Glutamatergic neuron (in vitro differentiated cells): ENCODE results near the gene GPR152. TPM values are rescaled to one million over a fixed set of nuclear protein-coding genes. Genes with fewer than 3 reads are reported as not detected.

Source experiments
- DNase-seq: peaks from one replicate; pipeline ENCODE4 v3.0.0; 2022
- H3K27ac Mint-ChIP-seq: one replicate; pipeline ENCODE4 v1.8.0; 2020; ENCODE audit warnings: mild to moderate bottlenecking, mixed read lengths, inconsistent platforms; ENCODE audit not compliant: unreplicated experiment
- H3K27me3 Mint-ChIP-seq: one replicate; pipeline ENCODE4 v1.8.0; 2020; ENCODE audit warnings: mild to moderate bottlenecking, moderate library complexity, mixed read lengths, inconsistent platforms; ENCODE audit not compliant: unreplicated experiment
- H3K36me3 Mint-ChIP-seq: one replicate; pipeline ENCODE4 v1.8.0; 2020; ENCODE audit warnings: mild to moderate bottlenecking, mixed read lengths, inconsistent platforms; ENCODE audit not compliant: unreplicated experiment
- H3K4me1 Mint-ChIP-seq: one replicate; pipeline ENCODE4 v1.8.0; 2020; ENCODE audit warnings: mild to moderate bottlenecking, low read depth, mixed read lengths, inconsistent platforms; ENCODE audit not compliant: unreplicated experiment
- H3K4me3 Mint-ChIP-seq: one replicate; pipeline ENCODE4 v1.8.0; 2020; ENCODE audit warnings: mild to moderate bottlenecking, mixed read lengths, inconsistent platforms; ENCODE audit not compliant: unreplicated experiment
- H3K9me3 Mint-ChIP-seq: one replicate; pipeline ENCODE4 v1.8.0; 2020; ENCODE audit warnings: mild to moderate bottlenecking, moderate library complexity, mixed read lengths, inconsistent platforms; ENCODE audit not compliant: unreplicated experiment
- CTCF ChIP-seq: fragments of 200-600 bp; sonication (generic); IDR thresholded peaks from one replicate; pipeline ENCODE4 v1.5.0; 2021; ENCODE audit not compliant: partially characterized antibody, unreplicated experiment
- total RNA-seq: library from RNA; stranded (reverse); fragmentation: NEBNext Ultra II Directional; extraction: Animal tissue kit (Norgen Biotek cat#: 25700); gene quantifications from one replicate; pipeline ENCODE4 v1.2.1, GENCODE V29; 2021; ENCODE audit not compliant: unreplicated experiment

Gene GPR152
- total RNA-seq, 1 donor from 2014 or later, result not detected

- H3K36me3 Mint-ChIP-seq, result no peaks in the 10 kb centered on the region
Measured at GRCh38 chr11:67492069-67492727, 39.7 kb upstream of the GPR152 start.

GRCh38 chr11:67491276-67492068 is 38.9 kb upstream of the GPR152 start:
- H3K9me3 Mint-ChIP-seq, result no peaks in the 10 kb centered on the region

More at GRCh38 chr11:67492069-67492727, 39.7 kb upstream of the GPR152 start:
- Mint-ChIP-seq H3K4me3 (no peak overlapping the region), H3K27ac (no peak overlapping the region), H3K9me3 (no peaks in the 10 kb centered on the region), H3K4me1 (no peaks in the 10 kb centered on the region), H3K27me3 (peaks cover 2% of the 10 kb centered on the region)
- TF ChIP-seq CTCF, result no peak
- no peak for DNase-seq

GRCh38 chr11:67490727-67491065 is 38.2 kb upstream of the GPR152 start:
- Mint-ChIP-seq H3K9me3 (no peaks in the 10 kb centered on the region), H3K27me3 (peaks cover 2% of the 10 kb centered on the region), H3K4me1 (no peaks in the 10 kb centered on the region), H3K36me3 (no peaks in the 10 kb centered on the region), H3K27ac (no peak overlapping the region), H3K4me3 (no peak overlapping the region)
- no peak for DNase-seq
- no peak for TF ChIP-seq CTCF

More at GRCh38 chr11:67491276-67492068, 38.9 kb upstream of the GPR152 start:
- Mint-ChIP-seq H3K4me3 (no peak overlapping the region), H3K4me1 (no peaks in the 10 kb centered on the region), H3K27me3 (peaks cover 2% of the 10 kb centered on the region), H3K36me3 (no peaks in the 10 kb centered on the region), H3K27ac (no peak overlapping the region)
- no peak for DNase-seq
- TF ChIP-seq CTCF, result no peak

- peaks cover 2% of the 10 kb centered on the region for H3K9me3 Mint-ChIP-seq
- no peak overlapping the region for H3K4me3 Mint-ChIP-seq
Measured at GRCh38 chr11:67489885-67490726, 37.6 kb upstream of the GPR152 start.

More at GRCh38 chr11:67489885-67490726, 37.6 kb upstream of the GPR152 start:
- no peak for TF ChIP-seq CTCF
- Mint-ChIP-seq H3K27ac (no peak overlapping the region), H3K4me1 (no peaks in the 10 kb centered on the region), H3K27me3 (peaks cover 4% of the 10 kb centered on the region), H3K36me3 (no peaks in the 10 kb centered on the region)
- no peak for DNase-seq
